SK-N-SH (cell line): ENCODE data around the gene HDAC4.

Experiments used
- CTCF ChIP-seq: fragments of 200-600 bp; sonication (generic); IDR thresholded peaks from 2 replicates; pipeline ENCODE4 v1.6.1; 2017; ENCODE audit warnings: antibody characterized with exemption, mild to moderate bottlenecking, moderate library complexity
- MAX ChIP-seq: IDR thresholded peaks from 2 replicates; pipeline ENCODE4 v1.4.0; 2012; ENCODE audit warnings: low read depth
- MXI1 ChIP-seq: IDR thresholded peaks from 2 replicates; pipeline ENCODE4 v1.6.1; 2012; ENCODE audit warnings: mild to moderate bottlenecking, low read depth, low read length, improper control_type of control experiment
- POLR2AphosphoS5 ChIP-seq: IDR thresholded peaks from 2 replicates; pipeline ENCODE4 v1.6.1; 2012; ENCODE audit warnings: low read depth, low read length
- SIN3A ChIP-seq: IDR thresholded peaks from 2 replicates; pipeline ENCODE4 v1.6.1; 2012; ENCODE audit warnings: low read depth, mild to moderate bottlenecking, low read length, moderate library complexity, borderline replicate concordance
- TEAD4 ChIP-seq: IDR thresholded peaks from 2 replicates; pipeline ENCODE4 v1.4.0; 2012; ENCODE audit warnings: mild to moderate bottlenecking, borderline replicate concordance; ENCODE audit not compliant: insufficient read depth
- YY1 ChIP-seq: IDR thresholded peaks from 2 replicates; pipeline ENCODE4 v1.4.0; 2012; ENCODE audit warnings: low read depth, mild to moderate bottlenecking
- TF ChIP-seq, protein P1 (sequence below): IDR thresholded peaks from 2 replicates; pipeline ENCODE4 v1.6.1; 2012; ENCODE audit warnings: mild to moderate bottlenecking, low read depth, low read length, moderate library complexity

DNA sequence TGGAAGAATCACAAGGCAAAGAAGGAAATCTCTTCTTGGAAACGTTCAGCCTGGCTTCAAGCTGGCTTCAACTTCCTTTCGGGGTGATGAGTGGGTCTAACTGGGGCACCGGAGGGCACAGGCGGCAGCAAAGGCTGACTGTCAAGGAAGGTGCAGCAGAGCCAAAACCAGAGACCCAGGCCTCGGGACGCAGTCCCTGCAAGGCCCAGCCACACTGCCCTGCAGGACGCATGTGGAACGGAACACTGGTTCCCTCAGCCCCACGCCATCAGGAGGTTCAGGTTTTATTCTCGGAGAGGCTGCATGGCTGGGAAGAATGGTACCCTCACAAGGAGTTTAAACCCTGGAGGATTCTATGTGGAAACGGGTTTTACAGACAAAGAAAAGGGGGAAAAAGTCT lies 165.5 kb downstream of the HDAC4 start:
- TF ChIP-seq CTCF (no peak), SIN3A (no peak), MAX (no peak), YY1 (no peak), POLR2AphosphoS5 (no peak), TEAD4 (no peak), MXI1 (no peak)
- TF ChIP-seq, protein P1, sequence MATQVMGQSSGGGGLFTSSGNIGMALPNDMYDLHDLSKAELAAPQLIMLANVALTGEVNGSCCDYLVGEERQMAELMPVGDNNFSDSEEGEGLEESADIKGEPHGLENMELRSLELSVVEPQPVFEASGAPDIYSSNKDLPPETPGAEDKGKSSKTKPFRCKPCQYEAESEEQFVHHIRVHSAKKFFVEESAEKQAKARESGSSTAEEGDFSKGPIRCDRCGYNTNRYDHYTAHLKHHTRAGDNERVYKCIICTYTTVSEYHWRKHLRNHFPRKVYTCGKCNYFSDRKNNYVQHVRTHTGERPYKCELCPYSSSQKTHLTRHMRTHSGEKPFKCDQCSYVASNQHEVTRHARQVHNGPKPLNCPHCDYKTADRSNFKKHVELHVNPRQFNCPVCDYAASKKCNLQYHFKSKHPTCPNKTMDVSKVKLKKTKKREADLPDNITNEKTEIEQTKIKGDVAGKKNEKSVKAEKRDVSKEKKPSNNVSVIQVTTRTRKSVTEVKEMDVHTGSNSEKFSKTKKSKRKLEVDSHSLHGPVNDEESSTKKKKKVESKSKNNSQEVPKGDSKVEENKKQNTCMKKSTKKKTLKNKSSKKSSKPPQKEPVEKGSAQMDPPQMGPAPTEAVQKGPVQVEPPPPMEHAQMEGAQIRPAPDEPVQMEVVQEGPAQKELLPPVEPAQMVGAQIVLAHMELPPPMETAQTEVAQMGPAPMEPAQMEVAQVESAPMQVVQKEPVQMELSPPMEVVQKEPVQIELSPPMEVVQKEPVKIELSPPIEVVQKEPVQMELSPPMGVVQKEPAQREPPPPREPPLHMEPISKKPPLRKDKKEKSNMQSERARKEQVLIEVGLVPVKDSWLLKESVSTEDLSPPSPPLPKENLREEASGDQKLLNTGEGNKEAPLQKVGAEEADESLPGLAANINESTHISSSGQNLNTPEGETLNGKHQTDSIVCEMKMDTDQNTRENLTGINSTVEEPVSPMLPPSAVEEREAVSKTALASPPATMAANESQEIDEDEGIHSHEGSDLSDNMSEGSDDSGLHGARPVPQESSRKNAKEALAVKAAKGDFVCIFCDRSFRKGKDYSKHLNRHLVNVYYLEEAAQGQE = no peak
